Measurements from ENCODE around the gene MN1.

DNA sequence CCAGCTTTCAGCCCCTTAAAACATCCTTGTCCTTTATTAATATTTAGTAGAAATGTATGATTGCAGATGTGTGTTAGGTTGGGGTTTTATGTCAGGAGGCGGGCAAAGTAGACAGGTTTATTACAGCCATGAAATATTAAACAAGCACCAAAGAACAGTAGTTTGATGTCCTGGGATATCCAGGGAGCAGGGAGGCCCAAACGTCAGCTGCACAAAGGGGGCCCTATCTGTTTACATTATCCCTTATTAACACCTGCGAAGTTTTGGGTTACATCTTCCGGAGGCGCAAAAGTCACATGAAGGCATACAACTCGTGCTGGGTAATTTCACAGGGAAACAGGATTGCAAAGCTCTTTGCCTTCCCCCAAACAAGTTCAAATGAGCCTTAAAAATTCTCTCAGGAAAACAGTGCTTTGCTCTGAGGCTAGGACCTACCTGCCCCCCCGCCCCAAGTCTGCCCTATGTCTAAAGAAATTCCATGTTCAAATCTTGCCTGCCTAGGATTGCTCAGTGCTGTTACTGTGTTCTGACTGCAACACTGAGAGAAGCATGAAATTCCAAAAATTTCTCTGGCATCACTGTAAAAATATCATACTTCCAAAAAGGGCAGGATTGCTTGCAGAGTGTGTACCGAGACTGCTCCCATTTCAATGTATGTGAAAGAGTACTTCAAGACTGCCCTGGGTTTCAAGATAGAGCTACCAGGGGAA lies 8.9 kb downstream of the MN1 start:
- TF ChIP-seq, protein P1, sequence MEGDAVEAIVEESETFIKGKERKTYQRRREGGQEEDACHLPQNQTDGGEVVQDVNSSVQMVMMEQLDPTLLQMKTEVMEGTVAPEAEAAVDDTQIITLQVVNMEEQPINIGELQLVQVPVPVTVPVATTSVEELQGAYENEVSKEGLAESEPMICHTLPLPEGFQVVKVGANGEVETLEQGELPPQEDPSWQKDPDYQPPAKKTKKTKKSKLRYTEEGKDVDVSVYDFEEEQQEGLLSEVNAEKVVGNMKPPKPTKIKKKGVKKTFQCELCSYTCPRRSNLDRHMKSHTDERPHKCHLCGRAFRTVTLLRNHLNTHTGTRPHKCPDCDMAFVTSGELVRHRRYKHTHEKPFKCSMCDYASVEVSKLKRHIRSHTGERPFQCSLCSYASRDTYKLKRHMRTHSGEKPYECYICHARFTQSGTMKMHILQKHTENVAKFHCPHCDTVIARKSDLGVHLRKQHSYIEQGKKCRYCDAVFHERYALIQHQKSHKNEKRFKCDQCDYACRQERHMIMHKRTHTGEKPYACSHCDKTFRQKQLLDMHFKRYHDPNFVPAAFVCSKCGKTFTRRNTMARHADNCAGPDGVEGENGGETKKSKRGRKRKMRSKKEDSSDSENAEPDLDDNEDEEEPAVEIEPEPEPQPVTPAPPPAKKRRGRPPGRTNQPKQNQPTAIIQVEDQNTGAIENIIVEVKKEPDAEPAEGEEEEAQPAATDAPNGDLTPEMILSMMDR (IDR thresholded peaks at IDR 0.05), result no peak
- TF ChIP-seq POLR2A (IDR thresholded peaks at IDR 0.05), result no peak

Data from uterus (tissue), 2 donors.